Cerebellar cortex (tissue), 1 donor: ENCODE measurements around the gene CD244.
"Not testable (repeated sequence)": the region's sequence is repeated elsewhere in the genome, so short reads cannot be mapped to it uniquely, and the experiment has no call there.

ENCODE experiments used
- DNase-seq: peaks from one replicate; pipeline ENCODE4 v3.0.0-alpha.2; 2015; ENCODE audit warnings: low spot score

Gene CD244

DNA sequence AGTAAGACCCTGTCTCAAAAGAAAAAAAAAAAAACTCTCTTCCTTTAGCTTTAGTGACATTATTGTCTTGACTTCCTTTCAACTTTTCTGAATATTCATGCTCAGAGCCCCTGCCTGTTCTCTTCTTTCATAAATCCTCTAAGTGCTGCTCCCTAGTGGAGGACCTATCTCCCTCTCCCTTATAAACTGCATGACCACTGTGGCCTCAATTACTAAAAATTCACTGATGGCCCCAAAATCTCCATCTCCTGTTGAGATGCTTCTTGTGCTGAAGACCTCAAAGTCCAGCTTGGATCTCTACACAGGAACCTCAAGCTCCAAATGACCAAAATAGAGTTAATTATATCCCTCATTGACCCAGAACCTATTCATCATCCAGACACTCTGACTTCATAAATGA, 14.5 kb upstream of the CD244 start:
- DNase-seq, result no peak

DNA sequence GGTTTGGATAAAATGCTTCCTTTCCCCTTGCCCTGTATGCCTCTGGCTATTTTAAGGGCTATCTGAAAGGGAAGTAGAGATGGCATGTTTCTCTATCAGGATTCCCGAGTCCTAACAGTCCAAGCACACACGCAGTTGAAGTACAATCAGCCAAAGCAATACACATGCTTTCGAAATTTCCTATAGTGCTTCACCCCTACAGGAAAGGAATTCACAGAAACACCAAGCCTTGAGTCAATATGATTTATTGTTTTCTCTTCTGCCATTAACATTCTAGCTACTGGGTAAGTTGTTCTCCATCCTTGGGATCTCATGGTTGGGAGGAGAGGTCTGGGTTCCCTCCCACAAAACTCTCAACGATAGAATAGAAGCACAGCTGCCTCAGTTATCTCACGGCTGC, 13.6 kb upstream of the CD244 start:
- DNase-seq, result no peak

DNA sequence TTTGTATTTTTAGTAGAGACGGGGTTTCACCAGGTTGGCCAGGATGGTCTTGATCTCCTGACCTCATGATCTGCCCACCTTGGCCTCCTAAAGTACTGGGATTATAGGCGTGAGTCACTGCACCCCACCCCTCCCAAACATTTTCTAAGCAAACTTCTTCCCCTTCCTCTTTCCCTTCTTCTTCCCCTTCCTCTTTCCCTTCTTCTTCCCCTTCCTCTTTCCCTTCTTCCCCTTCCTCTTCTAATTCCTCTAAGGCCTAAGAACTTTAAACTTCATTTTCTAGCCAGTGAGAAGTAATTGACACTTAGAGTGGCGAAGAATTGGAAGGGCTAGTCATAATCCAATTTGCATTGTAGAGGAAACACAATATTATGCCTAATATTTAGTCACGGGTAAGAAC, 12.9 kb upstream of the CD244 start:
- DNase-seq, result not testable (repeated sequence)

DNA sequence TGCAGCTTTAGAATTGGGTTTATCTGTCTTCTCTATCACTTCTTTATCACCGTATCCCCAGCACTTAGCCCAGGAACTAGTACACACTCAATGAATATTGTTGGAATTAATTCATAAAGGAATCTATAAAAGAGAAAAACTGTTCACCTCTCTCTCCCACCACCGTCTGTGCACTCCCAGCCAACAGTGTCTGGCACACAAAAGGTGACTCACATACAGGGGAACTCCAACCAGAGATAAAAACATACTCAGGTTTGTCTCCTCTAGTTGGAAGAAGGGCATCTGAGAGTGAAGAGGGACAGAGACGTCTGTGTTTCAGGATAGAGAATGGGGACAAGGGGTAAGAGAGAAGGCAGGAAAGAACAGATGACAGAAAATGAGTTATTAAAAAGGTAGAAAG, 12.2 kb upstream of the CD244 start:
- no peak for DNase-seq

DNA sequence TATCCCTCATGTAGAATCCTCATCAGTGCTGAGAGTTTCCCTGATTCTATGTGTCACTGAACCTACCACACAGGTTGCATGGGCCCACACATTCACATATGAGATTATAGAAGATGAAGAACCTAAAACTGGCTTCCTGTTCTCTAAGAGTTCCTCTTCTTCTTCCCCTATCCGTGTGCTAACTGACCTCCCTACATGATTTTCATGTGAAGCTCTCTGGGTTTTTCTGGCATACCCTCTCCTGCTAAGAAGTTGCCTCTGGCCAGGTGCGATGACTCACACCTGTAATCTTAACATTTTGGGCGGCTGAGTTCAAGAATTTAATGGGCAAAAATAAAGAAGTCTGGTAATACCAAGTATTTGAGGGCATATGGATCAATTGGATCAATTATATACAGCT, 5.5 kb upstream of the CD244 start:
- DNase-seq, result no peak

DNA sequence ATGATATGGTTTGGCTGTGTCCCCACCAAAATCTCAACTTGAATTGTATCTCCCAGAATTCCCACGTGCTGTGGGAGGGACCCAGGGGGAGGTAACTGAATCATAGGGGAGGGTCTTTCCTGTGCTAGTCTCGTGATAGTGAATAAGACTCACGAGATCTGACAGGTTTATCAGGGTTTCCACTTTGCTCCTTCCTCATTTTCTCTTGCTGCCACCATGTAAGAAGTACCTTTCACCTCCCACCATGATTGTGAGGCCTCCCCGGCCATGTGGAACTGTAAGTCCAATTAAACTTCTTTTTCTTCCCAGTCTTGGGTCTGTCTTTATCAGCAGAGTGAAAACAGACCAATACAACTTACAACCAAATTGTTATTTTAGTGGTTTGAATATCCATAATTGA, 5.0 kb upstream of the CD244 start:
- not testable (repeated sequence) for DNase-seq

DNA sequence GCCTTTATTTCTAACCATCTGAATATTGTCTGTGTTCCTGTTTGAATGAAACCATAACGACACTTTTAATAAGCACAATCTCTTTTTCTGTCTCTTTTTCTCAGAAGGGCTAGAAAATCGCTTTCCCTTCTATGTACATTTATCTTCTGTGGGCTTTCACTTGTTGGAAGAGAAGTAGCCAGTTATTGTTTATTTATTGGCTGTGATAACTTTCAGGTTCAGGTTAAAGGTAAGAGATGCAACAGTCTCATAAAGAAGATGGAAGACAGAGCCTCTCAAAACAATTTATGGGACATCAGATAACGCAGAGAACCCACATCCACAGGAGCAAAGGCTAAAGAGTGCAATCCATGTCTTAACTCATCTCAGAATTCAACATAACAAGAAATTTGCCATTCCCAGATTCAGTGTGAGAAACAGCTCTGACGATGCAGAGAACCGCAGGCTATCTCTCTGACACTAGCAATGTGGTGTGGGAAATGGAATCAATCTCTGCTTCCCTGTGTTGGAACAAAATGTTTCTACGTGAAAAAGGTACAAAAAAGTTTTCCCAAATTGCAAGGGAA, 4.1 kb upstream of the CD244 start:
- no peak for DNase-seq

DNA sequence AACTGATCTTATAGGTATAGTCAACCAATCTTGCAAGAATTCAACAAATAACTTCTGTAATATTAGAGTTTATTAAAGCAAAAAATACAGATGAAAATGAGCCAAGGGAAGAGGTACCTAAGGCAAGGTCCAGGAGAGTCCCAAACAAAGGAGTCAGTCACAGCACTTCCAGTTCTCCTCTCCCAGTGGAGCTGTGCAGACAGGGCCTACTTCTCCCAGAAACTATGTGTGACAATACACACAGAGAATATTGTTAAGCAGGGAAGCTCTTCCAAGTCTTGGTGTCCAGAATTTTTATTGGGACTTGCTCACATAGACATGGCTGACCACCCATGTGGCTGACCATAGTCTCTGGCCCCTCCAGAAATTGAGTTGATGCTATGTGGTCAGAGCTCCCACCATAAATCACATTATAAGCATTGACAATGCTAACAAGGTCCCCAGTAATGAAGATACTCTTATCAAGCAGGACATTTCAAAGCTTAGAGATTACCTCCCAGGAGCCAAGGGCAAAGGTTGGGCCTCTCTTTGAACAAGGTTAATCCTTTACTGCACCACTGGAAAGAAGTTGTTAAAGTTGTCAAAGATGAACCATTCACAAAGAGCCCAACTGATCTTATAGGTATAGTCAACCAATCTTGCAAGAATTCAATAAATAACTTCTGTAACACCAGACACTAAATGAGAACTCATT, 3.5 kb upstream of the CD244 start:
- no peak for DNase-seq

DNA sequence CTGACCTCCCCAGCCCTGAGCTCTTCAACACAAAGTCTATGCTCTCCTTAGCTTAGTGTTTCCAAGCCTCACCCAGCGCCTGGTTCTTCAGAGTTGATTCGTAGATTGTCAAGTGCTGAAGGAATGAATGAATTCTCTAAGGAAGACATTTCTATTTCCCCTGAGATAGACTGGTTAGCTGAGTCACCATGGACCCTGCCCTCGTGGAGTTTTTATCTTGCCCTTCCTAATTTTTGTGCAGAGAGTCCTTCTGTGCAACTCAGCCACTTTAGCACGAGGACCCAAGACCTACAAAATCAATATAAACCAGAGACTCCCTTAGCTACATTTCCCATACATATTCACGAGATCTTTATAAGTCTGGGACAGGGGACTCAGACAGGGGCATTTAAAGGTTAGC, 2.6 kb upstream of the CD244 start:
- DNase-seq, result no peak

DNA sequence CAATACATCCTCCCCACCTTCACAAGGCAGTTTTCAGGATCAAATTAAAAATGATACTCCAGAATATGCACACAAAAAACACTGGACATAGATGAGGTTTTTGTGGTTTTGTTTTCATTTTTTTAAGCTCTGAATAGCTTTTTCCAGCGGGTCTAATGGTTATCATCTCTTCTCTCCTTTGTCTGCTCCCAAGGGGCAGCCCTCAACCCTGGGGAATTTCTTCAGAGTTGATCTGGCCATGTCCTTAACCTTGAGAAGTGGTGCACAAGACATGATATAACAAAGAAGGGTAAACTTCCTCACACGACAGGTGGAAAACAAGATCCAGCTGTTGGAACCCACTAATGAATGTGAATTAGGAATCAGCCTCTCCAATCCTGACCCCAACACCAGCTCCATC, 1.5 kb upstream of the CD244 start:
- DNase-seq, result no peak

DNA sequence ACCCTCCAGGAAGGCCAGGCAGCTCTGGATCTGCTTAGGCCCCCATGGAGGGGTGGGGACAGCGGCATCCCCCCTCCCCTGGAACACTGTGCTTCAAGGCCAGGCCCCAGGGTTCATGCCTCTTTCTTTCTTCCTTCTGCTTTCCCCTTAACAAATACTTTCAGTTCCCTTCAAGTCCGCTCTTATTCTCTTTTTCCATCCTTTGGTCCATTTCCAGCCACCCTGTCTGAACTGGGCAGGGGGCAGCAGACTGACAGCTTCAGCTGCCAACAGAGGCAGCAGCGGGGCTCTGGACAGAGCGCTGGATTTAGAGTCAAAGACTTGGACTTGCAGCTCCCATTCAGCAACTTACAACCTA, 1.1 kb upstream of the CD244 start:
- no peak for DNase-seq

DNA sequence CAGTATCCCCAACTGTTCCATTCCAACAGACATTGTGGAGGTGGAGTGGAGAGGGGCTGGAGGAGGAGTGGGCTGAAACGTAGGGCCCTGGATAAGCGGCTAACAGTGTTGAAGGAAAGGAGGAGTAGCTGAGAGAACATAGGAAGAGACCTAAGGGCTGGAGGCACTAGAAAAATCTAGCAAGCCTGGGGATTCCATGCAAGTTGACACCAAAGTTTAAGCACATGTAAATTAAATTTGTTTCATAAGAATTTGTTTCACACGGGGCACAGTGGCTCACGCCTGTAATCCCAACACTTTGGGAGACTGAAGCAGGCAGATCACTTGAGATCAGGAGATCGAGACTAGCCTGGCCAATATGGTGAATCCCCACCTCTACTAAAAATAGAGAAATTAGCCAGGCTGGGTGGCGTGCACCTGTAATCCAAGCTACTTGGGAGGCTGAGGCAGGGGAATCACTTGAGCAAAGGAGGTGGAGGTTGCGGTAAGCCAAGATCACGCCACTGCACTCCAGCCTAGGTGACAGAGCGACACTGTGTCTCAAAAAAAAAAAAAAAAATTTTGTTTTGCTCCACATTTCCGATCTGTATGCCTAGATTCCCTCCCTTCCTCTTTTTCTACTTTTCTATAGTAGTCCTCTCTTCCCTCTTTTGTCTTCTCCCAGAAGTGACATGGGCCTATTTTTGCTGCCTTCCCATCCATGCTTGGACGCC, 530 bp upstream of the CD244 start:
- DNase-seq, result no peak

DNA sequence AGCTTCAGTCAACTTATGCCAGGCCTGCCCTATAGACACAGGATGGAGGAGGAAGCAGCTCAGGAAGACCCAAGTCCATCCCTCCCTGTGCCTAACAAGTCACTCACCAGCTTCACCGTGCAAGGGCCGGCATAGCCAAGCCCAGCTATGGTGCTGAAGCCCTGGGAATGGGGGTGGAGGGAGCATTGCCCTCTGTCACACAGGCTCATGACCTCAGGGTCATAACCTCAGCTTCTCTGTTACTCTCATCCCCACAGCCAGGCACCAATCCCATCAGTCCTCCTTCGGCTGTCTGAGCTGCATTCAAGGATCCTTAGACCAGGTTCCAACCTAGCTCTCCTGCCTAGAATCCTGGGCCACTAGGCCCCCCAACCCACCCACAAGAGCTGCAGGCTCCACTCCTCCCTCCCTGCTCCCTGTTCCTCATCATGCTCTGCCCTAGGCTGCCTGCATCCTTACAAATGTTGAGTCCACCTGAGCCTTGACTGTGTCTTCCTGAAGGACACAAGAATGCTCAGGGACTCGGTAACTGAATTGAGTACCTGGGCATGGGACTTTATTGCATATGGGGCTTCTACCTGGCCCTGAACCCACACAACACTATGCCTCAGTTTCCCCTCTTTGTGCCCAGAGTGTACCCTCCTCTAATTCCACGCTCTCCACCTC, 1.7 kb downstream of the CD244 start:
- DNase-seq, result no peak

DNA sequence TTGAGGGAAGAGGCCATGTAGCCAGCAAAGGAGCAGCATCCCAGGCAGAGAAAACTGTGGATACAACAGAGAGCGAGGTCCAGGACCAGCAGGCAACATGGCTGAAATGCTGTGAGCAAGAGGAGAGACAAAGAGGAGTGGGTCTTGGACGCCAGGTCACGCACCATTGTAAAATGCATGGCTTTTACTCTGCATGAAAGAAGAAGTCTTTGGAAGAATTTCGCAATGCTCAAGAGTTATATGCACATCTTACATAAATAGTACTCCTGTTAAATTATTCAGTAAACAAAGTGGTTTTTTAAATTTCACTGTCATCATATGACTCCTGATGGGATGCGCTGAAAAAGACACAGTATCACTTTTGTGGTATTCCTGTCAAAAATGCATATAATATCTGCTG, 3.5 kb downstream of the CD244 start:
- no peak for DNase-seq

DNA sequence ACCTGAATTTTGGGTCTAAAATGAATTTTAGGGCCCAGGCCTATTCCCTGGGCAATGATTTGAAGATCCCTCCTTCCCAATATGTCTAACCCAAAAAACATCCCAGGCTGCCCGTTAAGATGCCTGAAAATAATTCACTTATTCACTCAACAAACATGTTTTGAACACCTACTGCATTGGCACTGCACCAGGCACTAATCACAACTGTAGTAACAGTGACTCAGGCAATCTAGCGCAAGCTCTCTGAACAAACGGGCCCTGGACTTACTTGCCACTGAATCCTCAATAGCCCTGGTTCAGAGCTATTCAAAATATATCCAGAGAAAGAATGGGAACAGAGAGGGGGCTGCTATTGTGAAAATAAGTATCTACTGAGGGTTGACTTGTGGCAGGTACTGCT, 4.2 kb downstream of the CD244 start:
- no peak for DNase-seq

DNA sequence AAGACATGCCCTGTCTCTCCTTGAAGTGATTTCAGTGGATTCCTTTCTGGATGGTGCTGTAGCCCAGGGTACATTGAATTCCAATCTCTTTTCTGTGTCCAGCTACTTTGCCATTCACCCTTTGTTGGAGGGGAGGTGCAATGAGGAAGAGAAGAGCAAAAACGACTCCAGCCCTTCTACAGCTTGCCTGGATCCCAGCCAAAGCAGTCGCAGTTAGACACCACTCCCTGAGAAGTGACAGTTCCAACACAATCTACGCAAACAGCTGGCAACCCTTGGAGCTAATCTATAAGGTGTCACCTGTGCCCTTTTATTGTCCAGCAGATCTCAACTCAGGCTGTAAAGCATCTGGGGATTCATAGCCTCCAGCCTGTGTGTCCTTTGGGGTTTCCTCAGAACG, 4.6 kb downstream of the CD244 start:
- no peak for DNase-seq

DNA sequence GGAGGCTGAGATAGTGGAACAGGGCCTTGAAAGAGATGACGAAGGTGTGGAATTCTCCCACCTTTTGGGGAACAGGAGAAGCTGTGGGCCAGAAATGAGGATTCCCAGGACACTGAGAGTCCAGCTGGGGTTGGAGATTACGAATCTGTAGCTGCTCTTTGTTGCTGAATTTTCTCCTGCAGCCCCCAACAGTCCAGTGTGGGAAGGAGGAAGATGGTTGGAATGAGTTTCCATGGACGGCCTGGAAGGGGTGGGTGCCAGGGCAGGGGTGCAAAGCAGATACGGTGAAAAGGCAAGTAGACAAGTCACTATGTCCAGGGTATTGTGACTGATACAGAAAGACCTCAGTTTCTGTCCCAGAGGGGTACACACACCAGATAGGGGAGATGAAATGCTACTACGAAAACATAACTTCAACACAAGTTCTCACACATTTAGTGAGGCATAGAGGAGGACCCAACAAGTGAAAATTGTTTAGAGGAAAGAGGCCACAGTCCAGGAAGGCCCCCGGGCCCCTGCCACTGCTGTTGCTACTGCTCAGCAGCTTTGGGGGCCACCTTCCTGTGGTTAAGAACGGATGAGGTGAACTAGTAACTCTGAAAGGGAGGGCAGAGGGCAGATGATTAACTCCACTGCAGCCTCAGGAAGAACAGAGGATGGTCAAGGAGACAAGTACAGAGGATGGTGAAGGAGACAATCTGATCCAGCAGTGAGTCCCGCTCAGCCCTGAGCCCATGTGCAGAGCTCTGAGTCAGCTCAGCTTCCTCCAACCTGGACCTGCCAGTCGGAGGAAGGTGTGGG, 7.3 kb downstream of the CD244 start:
- DNase-seq, result no peak

DNA sequence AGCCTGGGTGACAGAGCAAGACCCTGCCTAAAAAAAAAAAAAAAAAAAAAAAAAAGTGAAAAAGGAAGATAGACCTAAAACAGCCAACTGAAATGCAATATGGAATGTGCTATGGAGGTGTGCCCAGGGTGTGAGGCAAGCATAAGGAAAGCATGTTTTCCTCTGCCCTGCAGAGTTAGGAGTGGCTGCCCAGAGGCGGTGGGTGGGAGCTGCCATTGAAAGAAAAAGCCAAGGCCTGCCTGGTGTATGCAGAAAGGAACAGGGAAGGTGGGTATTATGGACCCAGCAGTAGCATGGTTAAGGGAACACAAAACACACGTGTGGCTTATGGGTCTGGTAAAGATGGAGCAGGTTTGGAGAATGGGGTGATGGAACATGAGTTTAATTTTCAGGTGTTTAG, 8.9 kb downstream of the CD244 start:
- no peak for DNase-seq

DNA sequence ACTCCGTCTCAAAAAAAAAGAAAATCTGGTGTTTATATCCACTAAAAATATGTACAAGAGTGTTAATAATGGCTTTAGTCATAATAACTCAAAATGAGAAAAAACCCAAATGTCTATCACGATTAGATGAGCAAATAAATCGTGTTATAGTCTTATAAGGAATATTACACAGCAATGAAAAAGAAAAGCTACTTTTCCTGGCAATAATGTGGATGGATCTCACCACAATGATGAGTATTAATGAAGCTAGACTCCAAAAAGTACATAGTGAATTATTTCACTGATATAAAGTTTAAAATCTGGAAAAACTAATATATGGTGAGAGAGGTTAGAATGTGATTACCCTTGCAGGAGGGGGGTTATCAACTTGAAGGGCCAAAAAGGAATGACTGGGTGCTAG, 9.7 kb downstream of the CD244 start:
- no peak for DNase-seq

DNA sequence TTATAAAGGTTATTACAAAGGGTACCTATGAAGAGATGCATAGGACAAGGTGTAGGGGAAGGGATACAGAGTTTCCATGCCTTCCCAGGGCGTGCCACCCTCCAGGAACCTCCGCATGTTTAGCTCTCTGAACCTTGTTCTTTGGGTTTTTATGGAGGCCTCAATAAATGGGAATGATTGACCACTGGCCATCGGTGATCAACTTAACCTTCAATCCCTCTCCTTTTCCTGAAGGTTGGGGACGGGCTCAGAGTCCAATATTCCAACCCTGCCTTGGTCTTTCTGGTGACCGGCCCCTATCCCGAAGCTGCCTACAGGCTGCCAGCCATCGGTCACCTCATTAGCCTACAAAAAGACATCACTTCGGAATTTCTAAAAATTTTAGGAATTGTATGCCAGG, 11.7 kb downstream of the CD244 start:
- DNase-seq, result no peak

DNA sequence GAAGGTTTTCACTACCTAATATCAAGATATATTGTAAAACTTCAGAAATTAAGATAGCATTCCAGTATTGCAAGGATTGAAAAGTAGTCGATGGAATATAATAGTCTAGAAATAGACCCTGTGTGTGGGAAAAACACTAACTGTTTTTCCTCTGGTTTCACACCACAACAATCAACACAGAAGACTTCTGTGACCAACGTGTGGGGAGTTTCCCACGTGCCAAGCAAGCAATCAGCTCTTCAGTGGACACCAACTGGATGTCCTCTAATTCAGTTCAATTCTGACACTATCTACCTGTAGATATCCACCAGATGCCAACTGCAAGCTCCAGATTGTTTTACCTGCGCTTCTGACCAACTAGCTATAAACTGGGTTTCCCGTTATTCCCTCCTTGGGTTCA, 12.1 kb downstream of the CD244 start:
- DNase-seq, result no peak

DNA sequence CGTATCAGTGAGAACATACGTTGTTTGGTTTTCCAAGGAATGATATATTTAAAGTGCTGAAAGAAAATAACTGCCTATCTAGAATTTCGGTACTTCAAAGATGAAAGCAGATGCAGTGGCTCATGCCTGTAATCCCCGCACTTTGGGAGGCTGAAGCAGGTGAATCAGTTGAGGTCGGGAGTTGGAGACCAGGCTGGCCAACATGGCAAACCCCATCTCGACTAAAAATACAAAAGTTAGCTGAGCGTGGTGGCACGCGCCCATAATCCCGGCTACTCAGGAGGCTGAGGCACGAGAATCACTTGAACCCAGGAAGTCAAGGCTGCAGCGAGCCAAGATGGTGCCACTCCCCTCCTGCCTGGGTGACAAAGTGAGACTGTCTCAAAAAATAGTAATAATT, 16.4 kb downstream of the CD244 start:
- no peak for DNase-seq
